ENCODE results near the gene SLC30A2.
A peak's percentile ranks its signal among the peaks of the same experiment; 100 is the strongest.

SLC30A2 gene

DNA sequence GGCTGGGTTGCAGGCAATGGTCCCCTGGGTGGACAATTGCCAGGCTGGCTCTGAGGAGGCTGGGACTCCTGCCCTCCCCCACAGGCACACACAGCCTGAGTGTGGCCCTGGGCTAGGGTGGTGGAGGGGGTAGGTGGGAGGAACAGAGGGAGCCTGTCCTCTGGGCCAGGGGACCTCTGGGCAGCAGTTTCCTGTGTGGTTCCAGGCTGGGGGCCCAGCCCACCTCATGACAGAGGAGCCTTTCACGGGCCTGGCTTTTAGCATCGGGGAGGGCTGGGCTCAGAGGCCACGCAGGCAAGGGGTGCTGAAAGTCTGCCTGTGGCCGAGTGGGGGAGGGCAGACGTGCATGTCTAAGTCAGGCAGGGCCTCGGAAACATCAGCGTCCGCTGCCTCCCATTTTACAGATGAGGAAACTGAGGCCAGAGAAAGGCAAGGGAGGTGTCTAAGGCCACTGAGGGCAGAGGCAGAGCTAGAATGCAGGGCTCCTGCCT is 17.4 kb downstream of the SLC30A2 start:
- Histone ChIP-seq H3K4me1 (ENCODE audit: insufficient read depth, low read length) (no peaks in the 10 kb centered on the region), H3K9ac (ENCODE audit: low read length) (no peak overlapping the region), H3K27me3 (ENCODE audit: control insufficient read depth in 1 of 2, insufficient read depth in 2 of 2, low read length in 2 of 2) (no peaks in the 10 kb centered on the region), H3K27ac (ENCODE audit: low read depth, low read length) (no peak overlapping the region), H3K4me3 (ENCODE audit: low read depth in 1 of 2, low read length in 2 of 2) (no peak overlapping the region), H3K9me3 (ENCODE audit: low read length) (no peaks in the 10 kb centered on the region), H3K36me3 (ENCODE audit: insufficient read depth, low read length) (no peaks in the 10 kb centered on the region)

- H3K27ac ChIP-seq (ENCODE audit: low read depth, low read length): no peak overlapping the region
- H3K27me3 ChIP-seq (ENCODE audit: control insufficient read depth in 1 of 2, insufficient read depth in 2 of 2, low read length in 2 of 2): no peaks in the 10 kb centered on the region
- no peaks in the 10 kb centered on the region for H3K36me3 ChIP-seq (ENCODE audit: insufficient read depth, low read length)
- no peaks in the 10 kb centered on the region for H3K4me1 ChIP-seq (ENCODE audit: insufficient read depth, low read length)
- no peak overlapping the region for H3K4me3 ChIP-seq (ENCODE audit: low read depth in 1 of 2, low read length in 2 of 2)
- H3K9me3 ChIP-seq (ENCODE audit: low read length): no peaks in the 10 kb centered on the region
- no peak overlapping the region for H3K9ac ChIP-seq (ENCODE audit: low read length)
Observed at GRCh38 chr1:26027716-26028489, 18.0 kb downstream of the SLC30A2 start.

DNA sequence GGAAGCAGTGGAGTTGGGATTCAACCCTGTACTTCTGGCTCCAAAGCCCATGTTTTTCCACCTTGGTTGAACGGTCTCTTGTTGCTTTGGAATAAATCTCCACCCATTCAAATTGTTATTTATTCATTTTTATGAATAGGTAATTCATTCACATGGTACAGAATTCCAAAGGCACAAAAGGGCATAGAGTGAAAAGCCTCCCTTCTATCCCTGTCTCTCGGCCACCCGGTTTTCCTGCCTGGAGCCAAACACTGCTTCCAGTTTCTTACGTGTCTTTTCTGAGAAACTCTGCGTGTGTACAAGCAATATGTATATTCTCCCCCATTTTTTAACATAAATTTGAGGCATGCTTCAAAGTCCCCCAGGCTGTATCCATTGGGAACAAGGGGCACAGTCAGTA is 20.4 kb downstream of the SLC30A2 start:
- Histone ChIP-seq H3K27ac (ENCODE audit: low read depth, low read length) (no peak overlapping the region), H3K9ac (ENCODE audit: low read length) (no peak overlapping the region), H3K27me3 (ENCODE audit: control insufficient read depth in 1 of 2, insufficient read depth in 2 of 2, low read length in 2 of 2) (no peaks in the 10 kb centered on the region), H3K9me3 (ENCODE audit: low read length) (no peaks in the 10 kb centered on the region), H3K36me3 (ENCODE audit: insufficient read depth, low read length) (no peaks in the 10 kb centered on the region), H3K4me3 (ENCODE audit: low read depth in 1 of 2, low read length in 2 of 2) (no peak overlapping the region), H3K4me1 (ENCODE audit: insufficient read depth, low read length) (peaks cover 7% of the 10 kb centered on the region)

DNA sequence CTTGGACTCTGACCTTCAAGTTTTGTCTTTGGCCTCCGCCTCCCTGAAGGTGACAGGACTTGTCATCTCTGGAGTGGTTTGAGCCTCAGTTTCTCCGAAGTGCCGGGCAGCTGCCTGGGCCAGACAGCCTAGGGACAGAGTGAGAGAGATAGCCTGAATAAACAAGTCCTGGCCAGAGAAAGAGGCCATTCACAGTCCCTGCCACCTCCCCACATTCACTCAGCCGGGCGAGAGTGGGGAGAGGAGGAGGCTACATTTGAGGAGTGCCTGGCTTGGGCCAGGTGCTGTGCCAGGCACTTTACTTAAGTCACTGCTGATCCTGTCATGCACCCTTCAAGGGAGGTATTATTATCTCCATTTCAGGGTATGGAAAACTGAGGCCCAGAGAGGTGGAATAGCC is 20.9 kb downstream of the SLC30A2 start:
- H3K9me3 ChIP-seq (ENCODE audit: low read length): no peaks in the 10 kb centered on the region
- H3K36me3 ChIP-seq (ENCODE audit: insufficient read depth, low read length): no peaks in the 10 kb centered on the region
- no peaks in the 10 kb centered on the region for H3K27me3 ChIP-seq (ENCODE audit: control insufficient read depth in 1 of 2, insufficient read depth in 2 of 2, low read length in 2 of 2)
- no peak overlapping the region for H3K9ac ChIP-seq (ENCODE audit: low read length)
- no peak overlapping the region for H3K4me3 ChIP-seq (ENCODE audit: low read depth in 1 of 2, low read length in 2 of 2)
- H3K27ac ChIP-seq (ENCODE audit: low read depth, low read length): no peak overlapping the region
- peaks cover 7% of the 10 kb centered on the region for H3K4me1 ChIP-seq (ENCODE audit: insufficient read depth, low read length)

GRCh38 chr1:26023826-26024225 is 22.1 kb downstream of the SLC30A2 start:
- H3K9me3 ChIP-seq (ENCODE audit: low read length): no peaks in the 10 kb centered on the region
- no peak overlapping the region for H3K9ac ChIP-seq (ENCODE audit: low read length)
- no peak overlapping the region for H3K27ac ChIP-seq (ENCODE audit: low read depth, low read length)
- no peak overlapping the region for H3K4me3 ChIP-seq (ENCODE audit: low read depth in 1 of 2, low read length in 2 of 2)
- no peaks in the 10 kb centered on the region for H3K27me3 ChIP-seq (ENCODE audit: control insufficient read depth in 1 of 2, insufficient read depth in 2 of 2, low read length in 2 of 2)
- peaks cover 7% of the 10 kb centered on the region for H3K4me1 ChIP-seq (ENCODE audit: insufficient read depth, low read length)
- no peaks in the 10 kb centered on the region for H3K36me3 ChIP-seq (ENCODE audit: insufficient read depth, low read length)

DNA sequence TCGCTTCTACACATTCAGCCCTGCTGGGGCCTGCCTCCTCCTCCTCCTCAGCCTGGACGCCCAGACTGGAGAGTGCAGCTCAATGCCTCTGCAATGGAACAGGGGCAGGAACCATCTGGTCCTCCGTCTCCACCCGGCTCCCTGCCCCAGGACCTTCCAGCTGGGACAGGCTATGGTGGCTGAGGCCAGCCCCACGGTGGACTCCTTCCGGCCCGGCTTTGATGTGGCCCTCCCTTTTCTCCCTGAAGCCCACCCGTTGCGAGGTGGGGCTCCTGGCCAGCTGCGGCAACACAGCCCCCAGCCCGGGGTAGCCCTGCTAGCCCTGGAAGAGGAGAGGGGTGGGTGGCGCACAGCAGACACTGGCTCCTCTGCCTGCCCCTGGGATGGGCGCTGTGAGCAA is 22.9 kb downstream of the SLC30A2 start:
- H3K9me3 ChIP-seq (ENCODE audit: low read length): no peaks in the 10 kb centered on the region
- H3K4me1 ChIP-seq (ENCODE audit: insufficient read depth, low read length): peaks cover 7% of the 10 kb centered on the region
- no peak overlapping the region for H3K9ac ChIP-seq (ENCODE audit: low read length)
- H3K4me3 ChIP-seq (ENCODE audit: low read depth in 1 of 2, low read length in 2 of 2): no peak overlapping the region
- H3K27me3 ChIP-seq (ENCODE audit: control insufficient read depth in 1 of 2, insufficient read depth in 2 of 2, low read length in 2 of 2): no peaks in the 10 kb centered on the region
- H3K27ac ChIP-seq (ENCODE audit: low read depth, low read length): no peak overlapping the region
- no peaks in the 10 kb centered on the region for H3K36me3 ChIP-seq (ENCODE audit: insufficient read depth, low read length)

- no peaks in the 10 kb centered on the region for H3K27me3 ChIP-seq (ENCODE audit: control insufficient read depth in 1 of 2, insufficient read depth in 2 of 2, low read length in 2 of 2)
- H3K4me3 ChIP-seq (ENCODE audit: low read depth in 1 of 2, low read length in 2 of 2): no peak overlapping the region
- H3K4me1 ChIP-seq (ENCODE audit: insufficient read depth, low read length): peaks cover 7% of the 10 kb centered on the region
- no peaks in the 10 kb centered on the region for H3K36me3 ChIP-seq (ENCODE audit: insufficient read depth, low read length)
- no peaks in the 10 kb centered on the region for H3K9me3 ChIP-seq (ENCODE audit: low read length)
- H3K27ac ChIP-seq (ENCODE audit: low read depth, low read length): no peak overlapping the region
- no peak overlapping the region for H3K9ac ChIP-seq (ENCODE audit: low read length)
Observed at GRCh38 chr1:26022404-26022779, 23.5 kb downstream of the SLC30A2 start.

GRCh38 chr1:26021647-26022403 is 24.1 kb downstream of the SLC30A2 start, which contains the start of gene EXTL1:
Gene EXTL1 (plus strand): TSS chr1:26021775. CDS start chr1:26022647, 872 bp downstream.
- Histone ChIP-seq H3K4me3 (ENCODE audit: low read depth in 1 of 2, low read length in 2 of 2) (peak within 1 kb of the TSS in 1 of 2 donors; percentile 41), H3K27ac (ENCODE audit: low read depth, low read length) (no peak within 1 kb of the TSS), H3K27me3 (ENCODE audit: control insufficient read depth in 1 of 2, insufficient read depth in 2 of 2, low read length in 2 of 2) (no peaks in the 10 kb centered on the region), H3K9ac (ENCODE audit: low read length) (no peak within 1 kb of the TSS), H3K9me3 (ENCODE audit: low read length) (no peaks in the 10 kb centered on the region), H3K4me1 (ENCODE audit: insufficient read depth, low read length) (peaks cover 7% of the 10 kb centered on the region), H3K36me3 (ENCODE audit: insufficient read depth, low read length) (no peaks in the 10 kb centered on the region)

DNA sequence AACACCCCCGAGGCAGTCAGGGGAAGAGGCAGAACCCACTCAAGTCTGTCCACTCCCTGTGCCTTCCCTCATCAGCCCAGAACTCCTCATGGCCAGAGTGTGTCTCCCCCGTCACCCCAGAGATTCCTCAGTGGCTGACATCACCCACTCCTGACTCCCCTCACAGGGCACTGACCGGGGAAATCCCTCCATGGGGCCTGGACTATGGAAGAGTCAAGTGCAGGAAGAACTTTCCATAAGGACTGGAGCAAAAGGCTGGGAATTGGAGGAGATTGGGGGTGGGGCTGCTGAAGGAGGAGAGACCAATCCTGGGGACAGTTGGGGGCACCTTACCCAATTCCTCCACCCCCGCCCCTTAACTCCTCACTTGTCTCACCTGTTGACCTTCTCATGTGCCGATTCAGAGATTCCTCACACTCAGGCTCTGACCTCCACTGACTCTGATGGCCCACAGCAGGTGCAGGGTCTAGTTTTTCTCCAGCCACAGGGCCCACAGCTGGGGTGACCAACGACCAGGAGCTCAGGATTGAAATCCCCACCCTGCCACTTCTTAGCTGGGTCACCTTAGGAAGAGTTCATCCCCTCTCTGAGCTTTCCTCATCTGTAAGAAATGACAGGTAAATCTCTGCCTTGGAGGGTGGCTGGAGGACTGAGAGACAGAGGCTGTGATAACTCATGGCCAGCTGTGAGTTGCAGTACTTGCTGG is 24.8 kb downstream of the SLC30A2 start:
- H3K27ac ChIP-seq (ENCODE audit: low read depth, low read length): no peak overlapping the region

GRCh38 chr1:26020330-26020768 is 25.6 kb downstream of the SLC30A2 start:
- Histone ChIP-seq H3K36me3 (ENCODE audit: insufficient read depth, low read length) (no peaks in the 10 kb centered on the region), H3K27me3 (ENCODE audit: control insufficient read depth in 1 of 2, insufficient read depth in 2 of 2, low read length in 2 of 2) (no peaks in the 10 kb centered on the region), H3K4me1 (ENCODE audit: insufficient read depth, low read length) (peaks cover 7% of the 10 kb centered on the region), H3K4me3 (ENCODE audit: low read depth in 1 of 2, low read length in 2 of 2) (no peak overlapping the region), H3K9me3 (ENCODE audit: low read length) (no peaks in the 10 kb centered on the region), H3K27ac (ENCODE audit: low read depth, low read length) (no peak overlapping the region), H3K9ac (ENCODE audit: low read length) (no peak overlapping the region)

More for the DNA sequence above, 24.8 kb downstream of the SLC30A2 start:
- Histone ChIP-seq H3K36me3 (ENCODE audit: insufficient read depth, low read length) (no peaks in the 10 kb centered on the region), H3K4me1 (ENCODE audit: insufficient read depth, low read length) (peaks cover 7% of the 10 kb centered on the region), H3K27me3 (ENCODE audit: control insufficient read depth in 1 of 2, insufficient read depth in 2 of 2, low read length in 2 of 2) (no peaks in the 10 kb centered on the region), H3K4me3 (ENCODE audit: low read depth in 1 of 2, low read length in 2 of 2) (no peak overlapping the region), H3K9ac (ENCODE audit: low read length) (no peak overlapping the region), H3K9me3 (ENCODE audit: low read length) (no peaks in the 10 kb centered on the region)

- H3K4me1 ChIP-seq (ENCODE audit: insufficient read depth, low read length): peaks cover 7% of the 10 kb centered on the region
- no peak overlapping the region for H3K4me3 ChIP-seq (ENCODE audit: low read depth in 1 of 2, low read length in 2 of 2)
- no peak overlapping the region for H3K27ac ChIP-seq (ENCODE audit: low read depth, low read length)
- H3K36me3 ChIP-seq (ENCODE audit: insufficient read depth, low read length): no peaks in the 10 kb centered on the region
- no peaks in the 10 kb centered on the region for H3K27me3 ChIP-seq (ENCODE audit: control insufficient read depth in 1 of 2, insufficient read depth in 2 of 2, low read length in 2 of 2)
- H3K9ac ChIP-seq (ENCODE audit: low read length): no peak overlapping the region
- no peaks in the 10 kb centered on the region for H3K9me3 ChIP-seq (ENCODE audit: low read length)
Observed at GRCh38 chr1:26019641-26020315, 26.1 kb downstream of the SLC30A2 start.
